ENCODE results near the gene MFSD11. TPM values are rescaled to one million over a fixed set of nuclear protein-coding genes. Genes with fewer than 3 reads are reported as not detected.

The MFSD11 gene
- total RNA-seq, 1 donor from 2014 or later: 24.1 TPM

GRCh38 chr17:76702941-76703637 lies 34.8 kb upstream of the MFSD11 start:
- Histone ChIP-seq H3K27ac (no peak overlapping the region), H3K4me3 (no peak overlapping the region), H3K36me3 (no peaks in the 10 kb centered on the region), H3K9me3 (no peaks in the 10 kb centered on the region), H3K4me1 (peaks cover 65% of the 10 kb centered on the region), H3K27me3 (no peaks in the 10 kb centered on the region)
- intact Hi-C loops (cut with DNase I): no loop called here
- TF ChIP-seq POLR2AphosphoS5 (IDR thresholded peaks at IDR 0.05; ENCODE audit: insufficient read depth in 1 of 2, low read depth in 1 of 2) (no peak), POLR2A (IDR thresholded peaks at IDR 0.05) (no peak)
- TF ChIP-seq, protein P1, sequence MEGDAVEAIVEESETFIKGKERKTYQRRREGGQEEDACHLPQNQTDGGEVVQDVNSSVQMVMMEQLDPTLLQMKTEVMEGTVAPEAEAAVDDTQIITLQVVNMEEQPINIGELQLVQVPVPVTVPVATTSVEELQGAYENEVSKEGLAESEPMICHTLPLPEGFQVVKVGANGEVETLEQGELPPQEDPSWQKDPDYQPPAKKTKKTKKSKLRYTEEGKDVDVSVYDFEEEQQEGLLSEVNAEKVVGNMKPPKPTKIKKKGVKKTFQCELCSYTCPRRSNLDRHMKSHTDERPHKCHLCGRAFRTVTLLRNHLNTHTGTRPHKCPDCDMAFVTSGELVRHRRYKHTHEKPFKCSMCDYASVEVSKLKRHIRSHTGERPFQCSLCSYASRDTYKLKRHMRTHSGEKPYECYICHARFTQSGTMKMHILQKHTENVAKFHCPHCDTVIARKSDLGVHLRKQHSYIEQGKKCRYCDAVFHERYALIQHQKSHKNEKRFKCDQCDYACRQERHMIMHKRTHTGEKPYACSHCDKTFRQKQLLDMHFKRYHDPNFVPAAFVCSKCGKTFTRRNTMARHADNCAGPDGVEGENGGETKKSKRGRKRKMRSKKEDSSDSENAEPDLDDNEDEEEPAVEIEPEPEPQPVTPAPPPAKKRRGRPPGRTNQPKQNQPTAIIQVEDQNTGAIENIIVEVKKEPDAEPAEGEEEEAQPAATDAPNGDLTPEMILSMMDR (IDR thresholded peaks at IDR 0.05): no peak
- no peak for DNase-seq (ENCODE audit: extremely low spot score in 2 of 2)

DNA sequence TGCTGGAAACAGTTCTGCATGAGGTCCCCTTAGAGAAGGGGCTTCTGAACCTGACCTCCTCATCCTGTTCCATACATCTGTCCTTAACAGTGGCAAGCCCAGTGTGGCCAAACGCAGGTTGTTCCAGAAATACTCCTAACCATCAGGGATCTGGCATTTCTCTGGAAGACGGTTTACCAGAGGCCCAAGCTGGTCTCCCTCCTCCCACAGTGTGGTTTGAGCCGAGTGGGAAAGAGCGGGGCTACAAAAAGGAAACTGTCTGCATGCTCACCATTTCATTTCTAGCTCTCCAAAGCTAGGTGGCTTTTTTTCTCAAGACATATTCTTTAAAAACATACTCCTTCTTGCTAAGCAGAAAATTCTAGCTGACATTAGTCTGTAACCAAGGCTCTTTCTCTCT lies 33.1 kb upstream of the MFSD11 start:
- peaks cover 65% of the 10 kb centered on the region for H3K4me1 ChIP-seq
- H3K36me3 ChIP-seq: no peaks in the 10 kb centered on the region
- no peaks in the 10 kb centered on the region for H3K9me3 ChIP-seq
- TF ChIP-seq POLR2AphosphoS5 (IDR thresholded peaks at IDR 0.05; ENCODE audit: insufficient read depth in 1 of 2, low read depth in 1 of 2) (no peak), POLR2A (IDR thresholded peaks at IDR 0.05) (no peak)
- TF ChIP-seq, protein P1 (IDR thresholded peaks at IDR 0.05): no peak
- intact Hi-C loops (cut with DNase I): no loop called here
- H3K27me3 ChIP-seq: no peaks in the 10 kb centered on the region
- DNase-seq (ENCODE audit: extremely low spot score in 2 of 2): no peak
- H3K4me3 ChIP-seq: no peak overlapping the region
- no peak overlapping the region for H3K27ac ChIP-seq

- intact Hi-C loops (cut with DNase I): no loop called here
- Histone ChIP-seq H3K9me3 (no peaks in the 10 kb centered on the region), H3K4me3 (no peak overlapping the region), H3K4me1 (peaks cover 57% of the 10 kb centered on the region), H3K27me3 (no peaks in the 10 kb centered on the region), H3K27ac (no peak overlapping the region), H3K36me3 (no peaks in the 10 kb centered on the region)
- TF ChIP-seq POLR2A (IDR thresholded peaks at IDR 0.05) (no peak), POLR2AphosphoS5 (IDR thresholded peaks at IDR 0.05; ENCODE audit: insufficient read depth in 1 of 2, low read depth in 1 of 2) (no peak)
- TF ChIP-seq, protein P1 (IDR thresholded peaks at IDR 0.05): no peak
- DNase-seq (ENCODE audit: extremely low spot score in 2 of 2): no peak
Measured at GRCh38 chr17:76706817-76707216, 31.1 kb upstream of the MFSD11 start.

GRCh38 chr17:76707985-76708807 lies 29.7 kb upstream of the MFSD11 start:
- intact Hi-C loops (cut with DNase I): no loop called here
- peak overlapping the region in 1 of 2 donors; percentile 62 for H3K4me3 ChIP-seq

More at GRCh38 chr17:76707985-76708807, 29.7 kb upstream of the MFSD11 start:
- no peaks in the 10 kb centered on the region for H3K27me3 ChIP-seq
- H3K27ac ChIP-seq: peak overlapping the region; percentile 96
- no peak for TF ChIP-seq POLR2AphosphoS5 (IDR thresholded peaks at IDR 0.05; ENCODE audit: insufficient read depth in 1 of 2, low read depth in 1 of 2)
- no peak for TF ChIP-seq POLR2A (IDR thresholded peaks at IDR 0.05)
- TF ChIP-seq, protein P1 (IDR thresholded peaks at IDR 0.05): no peak
- H3K36me3 ChIP-seq: no peaks in the 10 kb centered on the region
- no peak for DNase-seq (ENCODE audit: extremely low spot score in 2 of 2)
- no peaks in the 10 kb centered on the region for H3K9me3 ChIP-seq
- peaks cover 46% of the 10 kb centered on the region for H3K4me1 ChIP-seq
